Measurements from ENCODE around the gene ZDHHC21. TPM values are rescaled to one million over a fixed set of nuclear protein-coding genes. Genes with fewer than 3 reads are reported as not detected.

Gene ZDHHC21
- total RNA-seq, 1 donor from 2014 or later: 11.3 TPM

DNA sequence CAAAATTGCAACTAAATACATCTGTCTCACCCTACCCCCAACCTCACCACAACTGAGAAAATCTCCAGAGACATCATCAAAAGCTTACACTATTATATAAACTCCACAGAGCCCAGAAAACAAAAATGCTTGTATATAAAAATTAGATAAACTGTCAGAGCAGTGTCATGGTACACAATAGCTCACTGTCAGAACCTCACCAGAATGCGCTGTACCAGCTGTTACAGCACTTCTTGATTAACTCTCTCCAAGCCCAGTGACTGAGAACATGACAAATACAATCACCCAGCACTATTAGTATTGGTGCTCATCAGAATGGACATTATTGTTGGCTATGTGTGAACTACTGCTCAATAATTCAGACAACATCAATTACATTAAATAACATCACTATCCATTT, 65.7 kb downstream of the ZDHHC21 start:
- TF ChIP-seq, protein P1, sequence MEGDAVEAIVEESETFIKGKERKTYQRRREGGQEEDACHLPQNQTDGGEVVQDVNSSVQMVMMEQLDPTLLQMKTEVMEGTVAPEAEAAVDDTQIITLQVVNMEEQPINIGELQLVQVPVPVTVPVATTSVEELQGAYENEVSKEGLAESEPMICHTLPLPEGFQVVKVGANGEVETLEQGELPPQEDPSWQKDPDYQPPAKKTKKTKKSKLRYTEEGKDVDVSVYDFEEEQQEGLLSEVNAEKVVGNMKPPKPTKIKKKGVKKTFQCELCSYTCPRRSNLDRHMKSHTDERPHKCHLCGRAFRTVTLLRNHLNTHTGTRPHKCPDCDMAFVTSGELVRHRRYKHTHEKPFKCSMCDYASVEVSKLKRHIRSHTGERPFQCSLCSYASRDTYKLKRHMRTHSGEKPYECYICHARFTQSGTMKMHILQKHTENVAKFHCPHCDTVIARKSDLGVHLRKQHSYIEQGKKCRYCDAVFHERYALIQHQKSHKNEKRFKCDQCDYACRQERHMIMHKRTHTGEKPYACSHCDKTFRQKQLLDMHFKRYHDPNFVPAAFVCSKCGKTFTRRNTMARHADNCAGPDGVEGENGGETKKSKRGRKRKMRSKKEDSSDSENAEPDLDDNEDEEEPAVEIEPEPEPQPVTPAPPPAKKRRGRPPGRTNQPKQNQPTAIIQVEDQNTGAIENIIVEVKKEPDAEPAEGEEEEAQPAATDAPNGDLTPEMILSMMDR (conservative IDR thresholded peaks at IDR 0.05; ENCODE audit: low read depth, low read length): no peak
- DNase-seq (ENCODE audit: low read depth): no peak
- no peak overlapping the region for H3K4me3 ChIP-seq (ENCODE audit: low read depth, low read length)

DNA sequence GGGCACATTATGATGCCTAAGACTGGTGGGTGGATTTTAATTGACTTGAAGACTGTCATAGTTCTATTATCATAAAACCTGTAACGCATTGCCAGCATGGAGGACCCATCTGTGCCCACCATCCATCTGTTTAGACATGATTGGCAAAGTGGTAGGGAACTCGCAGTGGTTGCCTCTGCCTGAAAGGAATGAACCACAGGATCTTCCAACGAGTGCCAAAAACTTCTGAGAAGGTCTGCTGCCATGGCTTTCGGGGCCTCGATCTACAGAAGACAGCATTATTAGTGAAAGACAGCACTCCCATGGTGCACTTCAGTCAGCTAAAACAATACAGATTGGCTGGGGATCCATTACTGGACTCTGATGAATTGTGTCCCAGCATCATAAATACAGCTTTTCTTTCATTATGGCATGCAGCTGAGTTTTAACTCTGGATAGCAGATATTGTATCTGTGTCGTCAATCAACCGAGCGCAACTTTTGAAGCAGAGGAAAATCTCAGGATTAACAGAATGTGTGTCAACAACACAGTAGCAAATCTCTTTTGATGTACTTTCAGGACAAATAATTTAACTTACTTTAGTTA, 74.3 kb downstream of the ZDHHC21 start:
- no peak for DNase-seq (ENCODE audit: low read depth)
- H3K4me3 ChIP-seq (ENCODE audit: low read depth, low read length): no peak overlapping the region
- TF ChIP-seq, protein P1 (conservative IDR thresholded peaks at IDR 0.05; ENCODE audit: low read depth, low read length): no peak

DNA sequence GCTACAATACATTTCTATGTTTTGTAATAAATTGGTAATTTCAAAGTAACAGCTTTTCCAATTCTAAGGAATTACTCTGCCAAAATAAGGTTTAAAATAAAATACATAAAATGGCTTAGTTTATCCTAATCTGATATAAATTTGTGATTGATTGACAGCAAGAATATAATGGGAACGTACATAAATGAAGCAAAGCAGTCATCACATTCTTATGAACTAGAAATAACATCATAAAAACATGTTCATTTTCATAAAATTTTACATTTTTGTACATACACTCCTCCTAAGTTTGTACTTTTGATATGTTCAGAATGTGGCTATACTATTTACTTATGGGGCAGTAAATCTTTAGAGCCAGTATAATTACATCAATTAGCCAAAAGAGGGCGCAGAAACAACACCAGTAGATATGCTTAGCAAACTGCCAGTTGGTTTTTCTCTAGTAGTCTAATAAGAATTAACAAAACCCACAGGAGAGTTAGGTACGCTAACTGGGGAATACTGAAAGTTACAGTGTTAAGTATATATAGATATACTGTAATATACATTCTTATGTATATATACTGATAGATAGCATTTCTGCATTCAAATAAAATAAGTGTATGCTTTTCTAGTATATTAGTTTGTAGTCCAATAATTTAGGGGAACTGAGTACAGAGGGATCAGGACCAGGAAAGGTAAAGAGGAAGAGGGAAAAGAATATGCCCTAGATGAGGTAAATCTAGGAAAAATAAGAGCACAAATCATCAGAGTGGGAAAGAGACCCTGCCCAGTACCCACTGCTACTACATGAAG, 76.8 kb downstream of the ZDHHC21 start:
- peak; percentile 15 for DNase-seq (ENCODE audit: low read depth)
- no peak overlapping the region for H3K4me3 ChIP-seq (ENCODE audit: low read depth, low read length)
- TF ChIP-seq, protein P1 (conservative IDR thresholded peaks at IDR 0.05; ENCODE audit: low read depth, low read length): peak; percentile 75

DNA sequence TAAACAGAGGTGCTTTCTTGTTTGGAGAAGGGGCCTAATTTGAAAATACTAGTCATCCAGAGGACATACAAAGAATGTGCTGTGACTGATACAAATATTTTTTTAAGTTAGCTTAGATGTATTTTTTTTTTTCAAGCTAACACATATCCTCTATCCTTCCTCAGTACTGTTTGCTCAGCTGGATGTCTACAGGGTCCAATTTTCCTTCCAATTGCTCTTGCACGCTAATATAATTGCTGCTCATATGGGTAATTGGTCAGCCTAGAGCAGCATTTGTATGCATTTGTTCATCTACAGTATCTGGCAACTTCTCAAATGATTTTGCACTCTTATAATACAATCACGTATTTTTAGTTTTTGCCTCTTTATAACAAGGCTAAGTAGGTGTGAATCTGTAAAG, 84.7 kb downstream of the ZDHHC21 start:
- no peak for DNase-seq (ENCODE audit: low read depth)
- H3K4me3 ChIP-seq (ENCODE audit: low read depth, low read length): no peak overlapping the region
- TF ChIP-seq, protein P1 (conservative IDR thresholded peaks at IDR 0.05; ENCODE audit: low read depth, low read length): no peak

DNA sequence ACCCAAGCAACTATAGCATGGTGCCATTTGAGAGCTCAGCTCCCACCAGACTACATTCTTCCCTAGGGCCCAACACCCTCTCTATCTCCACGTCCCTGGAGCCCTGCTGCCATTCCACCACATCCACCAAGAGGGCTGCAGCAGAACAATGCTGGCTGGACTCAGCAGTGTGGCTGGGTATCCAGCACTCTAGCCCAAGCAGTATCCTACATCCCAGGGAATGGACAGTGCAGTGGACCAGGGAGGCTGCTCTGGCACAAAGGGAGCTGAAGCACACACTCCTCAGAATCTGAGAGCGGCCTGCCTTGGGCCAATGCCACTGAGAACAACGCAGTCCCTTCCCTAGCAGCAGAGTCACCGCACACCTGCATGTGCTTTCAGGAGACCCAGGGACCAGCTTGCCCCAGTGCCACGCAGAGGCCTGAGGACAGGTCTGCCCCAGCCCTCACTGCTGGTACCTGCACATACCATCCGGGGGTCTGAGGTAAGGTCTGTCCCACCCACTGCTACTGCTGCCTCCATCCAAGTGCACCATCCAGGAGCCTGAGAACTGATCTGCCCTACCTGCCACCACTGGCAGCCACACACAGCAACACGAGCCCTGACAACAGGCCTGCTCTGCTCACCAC, 95.9 kb downstream of the ZDHHC21 start:
- no peak for DNase-seq (ENCODE audit: low read depth)
- H3K4me3 ChIP-seq (ENCODE audit: low read depth, low read length): no peak overlapping the region
- TF ChIP-seq, protein P1 (conservative IDR thresholded peaks at IDR 0.05; ENCODE audit: low read depth, low read length): no peak

DNA sequence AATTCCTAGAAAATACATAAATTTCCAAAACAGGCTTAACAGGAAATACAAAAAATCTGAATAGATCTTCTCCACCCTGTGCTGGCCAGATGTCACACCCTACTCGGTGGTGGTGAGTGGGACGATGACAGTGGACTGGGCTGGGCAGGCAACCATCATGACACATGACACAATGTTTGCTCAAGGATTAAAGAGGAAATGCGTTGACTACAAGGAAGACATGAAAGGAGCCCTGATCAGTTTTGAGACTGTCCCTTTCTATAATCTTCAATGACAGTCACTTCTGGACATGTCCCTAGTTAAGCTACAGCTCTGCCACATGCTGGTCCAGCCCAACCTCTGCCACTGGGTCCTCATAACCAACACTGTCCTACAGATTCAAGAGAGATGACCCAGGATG, 99.8 kb downstream of the ZDHHC21 start:
- H3K4me3 ChIP-seq (ENCODE audit: low read depth, low read length): no peak overlapping the region
- no peak for DNase-seq (ENCODE audit: low read depth)
- TF ChIP-seq, protein P1 (conservative IDR thresholded peaks at IDR 0.05; ENCODE audit: low read depth, low read length): no peak

All from epithelial cell of proximal tubule (primary cell).